ENCODE measurements around the gene MAP9.

GRCh38 chr4:155411546-155411945 lies 34.8 kb upstream of the MAP9 start:
- TF ChIP-seq CTCF (IDR thresholded peaks at IDR 0.05) (no peak), POLR2A (IDR thresholded peaks at IDR 0.05) (no peak)

Data from breast epithelium (tissue), 3 donors.